SK-N-DZ (cell line): ENCODE results near the gene PNCK.
"Not testable (repeated sequence)": the region's sequence is repeated elsewhere in the genome, so short reads cannot be mapped to it uniquely, and the experiment has no call there.

Experiments
- DNase-seq: peaks from one replicate; pipeline ENCODE4 v3.0.0-alpha.2; 2015; ENCODE audit warnings: low spot score

PNCK gene

GRCh38 chrX:153686711-153687110, 13.1 kb upstream of the PNCK start:
- peak; percentile 32 for DNase-seq

GRCh38 chrX:153685751-153686696, 12.4 kb upstream of the PNCK start:
- peak; percentile 43 for DNase-seq

GRCh38 chrX:153685156-153685536, 11.5 kb upstream of the PNCK start:
- DNase-seq: peak; percentile 58

GRCh38 chrX:153684467-153685155, 11.0 kb upstream of the PNCK start:
- DNase-seq: peak; percentile 38

GRCh38 chrX:153683486-153683885, 9.9 kb upstream of the PNCK start:
- DNase-seq: not testable (repeated sequence)

GRCh38 chrX:153681175-153681574, 7.6 kb upstream of the PNCK start:
- DNase-seq: no peak

- no peak for DNase-seq
Observed at GRCh38 chrX:153674219-153674851, 722 bp upstream of the PNCK start.

GRCh38 chrX:153672531-153673427, 834 bp downstream of the PNCK start:
- no peak for DNase-seq

GRCh38 chrX:153671589-153672530, 1.8 kb downstream of the PNCK start:
- no peak for DNase-seq

- DNase-seq: no peak
Observed at GRCh38 chrX:153670748-153671588, 2.6 kb downstream of the PNCK start.

GRCh38 chrX:153669901-153670731, 3.5 kb downstream of the PNCK start:
- no peak for DNase-seq

- peak; percentile 46 for DNase-seq
Observed at GRCh38 chrX:153669174-153669890, 4.3 kb downstream of the PNCK start.

GRCh38 chrX:153668423-153669173, 5.0 kb downstream of the PNCK start:
- no peak for DNase-seq

- peak; percentile 82 for DNase-seq
Observed at GRCh38 chrX:153667956-153668396, 5.6 kb downstream of the PNCK start.

GRCh38 chrX:153667281-153667955, 6.2 kb downstream of the PNCK start:
- DNase-seq: no peak

- no peak for DNase-seq
Observed at GRCh38 chrX:153665726-153666306, 7.8 kb downstream of the PNCK start.
